ENCODE data around the gene METTL17.
A peak's percentile ranks its signal among the peaks of the same experiment; 100 is the strongest.
"Not testable (repeated sequence)": the region's sequence is repeated elsewhere in the genome, so short reads cannot be mapped to it uniquely, and the experiment has no call there.

The METTL17 gene

GRCh38 chr14:20997564-20997963 lies 7.8 kb downstream of the METTL17 start:
- DNase-seq: no peak

DNA sequence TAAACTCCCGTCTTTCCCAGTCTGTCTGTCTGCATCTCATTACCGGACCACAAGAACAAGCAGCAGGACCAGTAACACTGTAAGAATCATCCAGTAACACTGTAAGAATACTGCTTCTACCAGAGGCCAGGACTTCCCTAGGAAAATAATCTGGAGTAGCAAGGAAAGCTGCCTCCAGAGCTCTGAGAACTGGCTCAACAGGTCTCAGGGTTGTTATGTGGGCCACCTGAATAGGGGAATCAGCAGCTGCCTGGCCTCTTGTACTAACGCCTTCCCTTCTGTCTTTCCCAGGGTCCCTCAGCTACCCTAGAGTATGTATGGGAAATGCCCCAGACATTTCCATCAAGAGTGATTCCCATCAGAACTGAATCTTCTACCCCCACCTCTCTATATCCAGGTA lies 8.4 kb downstream of the METTL17 start:
- no peak for DNase-seq

DNA sequence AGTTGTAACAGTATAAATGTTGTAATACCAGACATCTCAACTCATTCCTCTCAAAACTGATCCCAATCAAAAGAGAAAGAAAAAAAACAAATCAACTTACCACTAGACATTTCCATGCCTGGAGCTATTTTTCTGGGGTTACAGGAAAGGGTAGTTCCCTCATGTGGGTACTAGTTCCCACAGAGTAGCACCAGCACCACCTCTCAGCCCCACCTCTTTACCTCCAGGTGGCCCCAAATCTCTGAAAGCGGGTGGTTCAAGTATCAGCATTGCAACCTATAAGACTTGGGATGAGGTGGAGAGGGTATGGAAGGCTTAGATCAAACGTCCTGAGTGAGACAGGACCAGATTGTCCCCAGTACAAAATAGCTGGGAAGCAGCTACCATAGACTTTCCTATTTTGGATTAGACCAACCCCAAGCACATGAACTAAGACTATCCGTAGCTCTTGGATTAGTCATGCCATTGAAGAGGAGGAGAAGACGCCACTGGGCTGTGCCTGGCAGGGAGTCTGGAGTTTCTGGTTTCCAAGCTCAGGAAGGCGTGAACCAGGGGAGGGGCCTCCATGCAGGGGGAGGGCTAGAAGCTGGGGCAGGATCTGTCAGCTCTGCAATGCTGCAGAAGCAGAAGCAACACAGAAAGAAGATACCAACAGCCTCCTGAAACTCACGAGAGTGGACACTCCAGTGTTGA lies 9.0 kb downstream of the METTL17 start, which contains the start of gene SLC39A2:
TSS of gene SLC39A2 (plus strand) at position 620 of the 693 bp plus-strand sequence. CDS start 154 bp downstream, outside the sequence.
- no peak for DNase-seq

DNA sequence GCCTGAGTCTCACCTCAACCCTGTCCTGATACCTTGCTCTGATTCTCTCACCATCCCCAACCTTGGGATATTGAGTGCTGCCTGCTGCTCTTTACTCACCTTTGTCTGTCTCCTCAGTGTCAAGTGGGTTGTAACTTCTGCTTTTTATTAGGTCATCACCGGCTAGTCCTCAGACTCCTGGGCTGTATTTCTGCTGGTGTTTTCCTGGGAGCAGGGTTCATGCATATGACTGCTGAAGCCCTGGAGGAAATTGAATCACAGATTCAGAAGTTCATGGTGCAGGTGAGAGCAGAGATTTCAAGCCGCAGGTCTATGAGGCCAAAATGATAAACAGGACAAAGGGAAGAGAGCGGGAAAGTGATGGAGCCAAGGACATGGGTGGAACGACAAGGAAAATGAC lies 9.8 kb downstream of the METTL17 start:
- DNase-seq: no peak

GRCh38 chr14:21001218-21001617 lies 11.4 kb downstream of the METTL17 start:
- no peak for DNase-seq

DNA sequence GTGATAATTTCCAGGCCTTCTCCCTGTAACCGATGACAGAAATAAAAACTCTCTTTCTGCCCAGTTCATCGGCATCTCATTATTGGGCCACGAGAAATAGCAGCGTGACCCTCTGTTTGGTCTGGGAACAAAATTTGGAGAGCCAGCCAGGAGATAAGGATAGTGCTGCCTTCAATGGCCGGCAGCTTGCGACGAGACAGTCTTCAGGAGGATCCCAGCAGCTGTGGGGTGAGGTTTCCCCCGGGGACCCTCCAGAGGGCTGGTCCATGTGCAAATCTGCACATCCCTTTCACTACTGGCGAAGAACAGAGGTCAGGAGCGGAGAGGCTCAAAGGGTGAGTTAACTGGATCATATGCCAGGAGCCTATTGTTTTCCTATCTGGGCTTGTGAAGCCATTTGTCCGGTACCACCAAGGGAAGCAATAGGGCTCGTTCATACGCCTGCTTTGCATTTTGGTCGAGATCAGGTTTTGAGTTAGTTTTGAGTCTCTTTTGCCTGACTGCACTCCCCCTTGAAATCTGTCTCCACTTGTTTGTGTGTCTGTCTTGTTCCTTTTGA lies 14.1 kb downstream of the METTL17 start:
- DNase-seq: no peak

DNA sequence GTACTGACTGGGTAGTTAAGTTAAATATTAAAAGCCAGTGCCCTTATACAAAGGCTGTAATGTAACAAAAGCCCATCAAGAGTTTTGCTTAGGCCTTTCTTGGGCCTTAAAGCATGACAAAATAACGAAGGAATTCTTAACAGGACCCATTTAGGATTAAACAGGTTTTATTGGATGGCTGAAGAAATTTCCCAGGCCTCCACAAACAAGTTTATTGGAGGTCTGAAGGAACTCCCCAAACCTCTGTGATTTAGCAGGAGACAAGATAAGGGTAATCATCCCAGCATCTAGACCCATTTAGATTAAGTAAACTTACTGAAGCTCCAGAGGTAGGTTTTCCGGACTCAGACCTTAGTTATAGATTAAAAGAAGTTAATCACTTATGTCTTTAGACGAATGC lies 19.9 kb downstream of the METTL17 start:
- not testable (repeated sequence) for DNase-seq

DNA sequence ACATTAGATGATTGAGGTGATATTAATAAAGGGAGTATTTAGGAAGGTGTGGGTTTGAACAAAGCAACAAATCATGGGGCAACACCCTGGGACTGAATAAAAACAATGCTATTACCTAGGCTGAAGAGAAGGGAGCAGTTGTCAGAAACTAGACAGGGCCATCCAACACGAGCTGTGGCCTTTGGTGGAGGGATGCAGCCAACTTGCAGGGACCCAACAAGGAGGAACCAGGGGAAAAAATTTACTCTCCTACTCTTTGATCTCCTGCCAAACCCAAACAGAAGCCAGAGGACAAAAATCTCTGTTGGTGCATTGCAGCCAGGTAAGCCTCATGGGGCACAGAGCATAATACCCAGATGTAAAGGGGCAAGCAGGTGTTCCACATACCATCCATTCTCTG lies 21.4 kb downstream of the METTL17 start:
- no peak for DNase-seq

DNA sequence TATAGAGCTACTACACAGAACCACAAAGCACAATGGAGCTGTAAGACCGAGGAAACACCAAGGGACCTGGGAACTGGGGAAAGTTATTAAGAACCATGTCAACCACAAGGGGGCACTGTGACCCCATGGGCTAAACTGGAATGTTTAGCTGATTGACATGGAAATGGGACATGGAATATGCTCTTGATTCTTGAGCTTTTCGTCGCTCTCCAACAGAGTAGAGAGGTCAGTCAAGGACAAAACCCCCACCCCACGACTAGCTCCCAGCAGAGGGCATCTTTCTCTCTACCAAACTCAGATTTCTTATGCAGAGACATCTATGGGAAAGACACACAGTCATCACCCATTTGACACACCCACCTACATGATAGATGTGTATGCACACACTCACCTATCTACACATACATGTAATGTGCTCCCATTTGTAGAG lies 25.0 kb downstream of the METTL17 start:
- DNase-seq: peak; percentile 62

- no peak for DNase-seq
Observed at GRCh38 chr14:21015312-21015711, 25.5 kb downstream of the METTL17 start.

- no peak for DNase-seq
Observed at GRCh38 chr14:21016413-21017190, 26.8 kb downstream of the METTL17 start.

DNA sequence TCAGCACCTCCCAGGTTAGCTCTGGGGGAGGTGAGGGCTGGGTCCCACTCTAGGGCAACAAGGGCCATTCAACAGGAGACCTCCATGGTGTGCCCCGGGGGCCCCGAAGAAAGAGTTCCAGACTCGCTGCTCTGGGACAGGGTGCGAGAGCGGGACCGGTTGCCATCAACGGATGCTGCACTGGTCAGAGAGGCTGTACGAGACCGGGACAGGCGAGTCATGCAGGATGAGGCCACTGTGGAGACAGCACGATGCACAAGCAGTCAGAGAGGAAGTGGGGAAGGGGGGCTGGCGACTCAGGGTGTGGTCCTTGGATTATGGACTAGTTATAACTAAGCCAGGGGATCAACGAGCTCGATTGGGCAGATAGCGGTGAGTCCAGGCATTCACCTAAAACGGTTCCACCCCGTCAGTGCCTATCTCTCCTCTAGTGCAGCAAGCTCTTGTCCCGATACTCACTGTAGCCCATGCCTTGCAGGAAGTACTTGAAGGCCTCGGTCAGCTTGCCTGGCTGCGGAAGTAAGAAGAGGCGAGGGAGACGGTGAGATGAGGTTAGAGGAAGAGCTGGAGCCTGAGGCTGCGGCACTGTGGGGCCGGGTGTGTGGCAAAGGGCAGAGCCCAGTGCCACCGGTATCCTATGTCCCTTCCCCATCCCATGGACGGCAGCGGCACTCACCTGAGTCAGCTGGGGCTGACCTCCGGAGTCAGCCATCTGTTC lies 27.9 kb downstream of the METTL17 start:
- no peak for DNase-seq

GRCh38 chr14:21018286-21018685 lies 28.5 kb downstream of the METTL17 start:
- DNase-seq: no peak

GRCh38 chr14:21018781-21019180 lies 29.0 kb downstream of the METTL17 start:
- DNase-seq: no peak

GRCh38 chr14:21019366-21019765 lies 29.6 kb downstream of the METTL17 start:
- no peak for DNase-seq

DNA sequence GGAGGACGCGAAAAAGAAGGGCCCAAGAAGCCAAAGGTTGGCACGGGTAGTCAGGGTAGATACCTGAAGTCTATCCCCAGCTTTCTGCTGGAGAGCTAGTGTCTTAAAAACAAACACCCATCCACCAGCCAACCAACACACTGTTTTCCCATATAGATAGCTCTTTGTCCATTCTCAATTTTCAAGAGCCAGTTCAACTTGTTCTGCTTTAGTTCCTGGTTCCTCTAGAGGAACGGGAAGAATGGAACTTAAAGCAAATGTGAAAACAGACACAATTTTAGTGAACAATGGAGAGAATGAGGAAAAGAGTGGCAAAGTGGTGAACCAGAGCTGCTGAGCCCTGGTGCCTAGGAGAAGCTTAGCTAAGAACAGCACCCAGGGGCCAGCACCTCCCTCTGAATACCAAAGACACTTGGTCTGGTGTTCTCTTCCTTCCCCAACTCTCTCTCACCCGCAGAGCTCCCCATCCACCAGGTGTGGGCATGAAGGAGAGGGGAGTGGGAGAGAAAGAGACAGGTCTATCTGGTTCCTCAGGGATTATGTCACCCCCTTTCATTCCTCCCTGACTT lies 31.3 kb downstream of the METTL17 start:
- DNase-seq: no peak

GRCh38 chr14:21022686-21023085 lies 32.9 kb downstream of the METTL17 start:
- no peak for DNase-seq

GRCh38 chr14:21023174-21023573 lies 33.4 kb downstream of the METTL17 start:
- no peak for DNase-seq

DNA sequence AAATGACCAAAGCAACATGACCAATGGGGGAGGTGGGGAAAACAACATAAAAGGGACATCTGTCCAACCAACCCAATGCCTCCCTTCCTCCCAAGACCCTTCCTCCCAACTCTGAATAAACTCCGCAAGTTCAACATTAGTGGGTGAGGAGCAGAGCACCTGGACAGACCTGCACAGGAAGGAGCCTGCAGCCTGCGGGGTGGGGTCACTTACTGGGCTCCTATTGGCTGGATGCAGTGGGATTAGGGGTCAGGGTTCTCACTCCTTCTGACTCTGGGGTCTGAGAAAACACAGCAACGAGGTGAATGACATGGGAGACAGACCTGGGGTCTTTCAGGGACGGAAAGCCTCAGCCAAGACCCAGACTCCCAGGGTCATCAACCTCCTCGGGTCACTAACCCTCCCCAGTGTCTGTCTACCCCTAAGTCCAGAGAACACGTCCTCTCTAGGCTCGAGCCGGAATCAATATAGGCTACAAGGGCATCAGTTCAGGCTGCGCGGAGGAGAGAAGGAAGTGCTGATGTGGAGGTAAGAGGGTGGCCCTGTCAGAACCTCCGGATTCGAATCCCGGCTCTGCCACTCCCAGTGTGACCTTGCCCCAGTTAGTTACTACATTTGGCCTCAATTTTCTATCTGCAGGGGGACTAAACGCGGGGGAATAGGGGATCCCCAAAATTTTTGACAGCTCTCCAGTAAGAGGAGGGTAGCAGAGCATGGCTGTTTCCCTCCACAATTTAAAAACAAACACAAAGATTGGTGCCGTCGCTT lies 34.2 kb downstream of the METTL17 start:
- DNase-seq: no peak

DNA sequence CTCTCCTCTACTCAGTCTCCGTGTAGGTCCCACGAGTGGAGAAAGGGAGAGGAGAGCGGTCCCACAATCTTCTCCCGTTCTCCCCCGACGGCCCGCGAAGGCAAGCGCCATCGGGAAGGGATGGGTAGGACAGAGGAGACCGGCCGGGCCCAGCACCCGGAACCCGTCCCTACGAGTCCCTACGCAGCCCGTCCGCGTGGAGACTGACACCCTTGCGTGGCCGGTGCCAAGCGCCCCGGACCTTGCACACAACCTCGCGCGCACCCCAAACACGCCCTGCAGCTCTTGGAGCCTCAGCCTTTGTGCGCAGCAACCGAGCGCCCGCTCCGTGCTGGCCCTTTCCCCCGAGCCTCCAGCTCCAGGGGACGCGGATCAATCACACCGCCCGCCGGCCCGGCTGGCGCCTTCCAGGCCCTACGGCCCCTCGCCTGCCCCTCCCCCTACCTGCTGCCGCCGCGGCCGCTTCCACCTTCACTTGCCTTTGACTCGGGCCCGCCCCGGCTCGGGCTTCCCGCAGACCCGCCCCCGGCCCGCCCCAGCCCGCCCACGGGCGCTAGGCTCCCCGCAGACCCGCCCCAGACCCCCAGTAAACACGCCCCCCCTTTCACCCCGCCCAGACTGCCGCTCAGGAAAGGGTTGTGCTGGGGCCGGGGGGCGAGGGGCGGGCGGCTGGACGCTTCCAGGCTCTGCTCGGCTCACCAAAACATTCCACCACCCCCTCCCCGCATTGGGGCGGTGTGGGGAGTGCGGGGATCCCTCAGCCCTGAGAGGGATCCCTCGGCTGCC lies 35.0 kb downstream of the METTL17 start, which contains the start of gene NDRG2:
TSS of gene NDRG2 (minus strand) at position 477 of the 786 bp plus-strand sequence. CDS start 1,746 bp downstream, outside the sequence.
- DNase-seq: peak; percentile 42

Measured in NCI-H1436 (cell line).